GM19463 (cell line): Measurements from ENCODE around the gene PACRG.

Source experiments
- ATAC-seq: cut with Tn5 transposase; IDR thresholded peaks from one replicate; pipeline ENCODE4 v1.9.1; 2021; ENCODE audit warnings: mild to moderate bottlenecking, moderate library complexity; ENCODE audit not compliant: unreplicated experiment

PACRG gene

GRCh38 chr6:163064397-163064796, 336.6 kb downstream of the PACRG start:
- no peak for ATAC-seq

GRCh38 chr6:163066200-163066599, 338.4 kb downstream of the PACRG start:
- ATAC-seq = no peak

GRCh38 chr6:163077134-163077533, 349.4 kb downstream of the PACRG start:
- ATAC-seq = no peak

- no peak for ATAC-seq
These were observed 350.9 kb downstream of the PACRG start for GRCh38 chr6:163078712-163079111.

GRCh38 chr6:163080228-163080627, 352.5 kb downstream of the PACRG start:
- ATAC-seq = no peak

- no peak for ATAC-seq
These were observed 355.4 kb downstream of the PACRG start for GRCh38 chr6:163083141-163083540.

- ATAC-seq = no peak
These were observed 357.7 kb downstream of the PACRG start for GRCh38 chr6:163085426-163085825.

- no peak for ATAC-seq
These were observed 358.3 kb downstream of the PACRG start for GRCh38 chr6:163085861-163086623.

- no peak for ATAC-seq
These were observed 358.8 kb downstream of the PACRG start for GRCh38 chr6:163086624-163086920.

- no peak for ATAC-seq
These were observed 360.2 kb downstream of the PACRG start for GRCh38 chr6:163087981-163088380.

GRCh38 chr6:163092876-163093275, 365.1 kb downstream of the PACRG start:
- ATAC-seq = no peak

GRCh38 chr6:163094881-163095280, 367.1 kb downstream of the PACRG start:
- ATAC-seq = no peak

- ATAC-seq = no peak
These were observed 367.6 kb downstream of the PACRG start for GRCh38 chr6:163095401-163095800.

- no peak for ATAC-seq
These were observed 371.2 kb downstream of the PACRG start for GRCh38 chr6:163098827-163099479.

GRCh38 chr6:163099621-163100171, 371.9 kb downstream of the PACRG start:
- ATAC-seq = no peak

GRCh38 chr6:163100259-163100658, 372.5 kb downstream of the PACRG start:
- no peak for ATAC-seq

- ATAC-seq = no peak
These were observed 385.7 kb downstream of the PACRG start for GRCh38 chr6:163113358-163113962.

GRCh38 chr6:163118941-163119340, 391.2 kb downstream of the PACRG start:
- no peak for ATAC-seq

GRCh38 chr6:163120223-163120622, 392.4 kb downstream of the PACRG start:
- no peak for ATAC-seq

- ATAC-seq = no peak
These were observed 393.5 kb downstream of the PACRG start for GRCh38 chr6:163121270-163121669.

GRCh38 chr6:163122365-163122764, 394.6 kb downstream of the PACRG start:
- no peak for ATAC-seq

GRCh38 chr6:163123098-163123497, 395.3 kb downstream of the PACRG start:
- ATAC-seq = no peak
